Measurements from ENCODE around the gene MYH3. TPM values are rescaled to one million over a fixed set of nuclear protein-coding genes. Genes with fewer than 3 reads are reported as not detected.
"Not testable (repeated sequence)": the region's sequence is repeated elsewhere in the genome, so short reads cannot be mapped to it uniquely, and the experiment has no call there.

Gene MYH3
- total RNA-seq, 1 donor from 2014 or later, result 11.2 TPM

DNA sequence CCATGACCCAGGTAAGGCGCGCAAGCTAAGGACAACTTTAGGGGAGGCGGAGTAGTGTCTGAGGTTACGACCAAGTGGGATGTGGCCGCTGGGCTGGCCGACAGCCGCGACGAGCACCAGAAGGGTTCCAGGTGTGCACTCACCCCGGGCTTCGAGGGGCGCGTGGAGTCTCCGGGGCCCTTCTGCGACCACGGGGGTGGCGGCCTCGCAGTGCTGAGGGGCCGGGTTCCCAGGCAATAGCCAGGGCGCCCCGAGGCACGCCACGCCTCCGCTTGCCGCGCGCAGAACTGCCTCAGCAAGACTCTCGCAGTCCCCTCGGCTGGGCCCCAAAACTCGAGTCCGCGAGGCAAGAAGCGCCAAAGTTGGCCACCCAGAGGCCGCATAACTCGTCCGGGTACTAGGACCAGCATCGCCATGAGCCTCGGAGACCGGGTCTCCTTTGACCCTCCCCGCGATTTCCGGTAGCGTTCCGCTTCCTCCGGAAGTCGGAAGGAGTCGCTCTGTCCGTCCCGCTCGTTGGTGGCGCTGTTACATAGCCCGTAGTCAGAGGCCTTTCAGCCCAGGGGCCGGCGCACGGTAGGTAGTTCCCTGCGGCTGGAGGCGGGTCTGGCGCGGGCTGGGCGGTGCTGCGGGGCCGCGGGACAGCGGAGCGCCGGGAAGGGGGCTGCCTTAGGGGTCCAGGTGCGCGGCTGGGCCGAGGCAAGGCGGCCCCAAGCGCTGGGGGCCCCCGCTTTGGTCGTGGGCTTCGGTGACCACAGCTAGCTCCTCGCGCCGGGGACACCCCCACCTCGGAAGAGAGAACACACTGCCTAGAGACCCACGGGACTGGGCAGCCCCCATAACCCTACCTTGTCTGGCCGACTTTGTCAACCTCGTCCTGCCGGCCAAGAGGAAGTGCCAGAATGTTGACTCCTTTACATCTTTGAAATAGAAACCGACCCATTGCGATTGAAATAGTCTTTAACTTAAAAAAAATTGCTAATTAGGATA is 40.3 kb upstream of the MYH3 start, which contains the start of the genes ADPRM and SCO1:
TSS of gene ADPRM (plus strand) at position 503 of the 990 bp plus-strand sequence. CDS start 7,333 bp downstream, outside the sequence.
TSS of gene SCO1 (minus strand) at position 442 of the 990 bp plus-strand sequence. CDS start at position 416, 26 bp downstream.
- H3K27ac Mint-ChIP-seq, result peak within 1 kb of the TSS; percentile 87
- peak within 1 kb of the TSS; percentile 95 for H3K4me3 Mint-ChIP-seq
- TF ChIP-seq, protein P1, sequence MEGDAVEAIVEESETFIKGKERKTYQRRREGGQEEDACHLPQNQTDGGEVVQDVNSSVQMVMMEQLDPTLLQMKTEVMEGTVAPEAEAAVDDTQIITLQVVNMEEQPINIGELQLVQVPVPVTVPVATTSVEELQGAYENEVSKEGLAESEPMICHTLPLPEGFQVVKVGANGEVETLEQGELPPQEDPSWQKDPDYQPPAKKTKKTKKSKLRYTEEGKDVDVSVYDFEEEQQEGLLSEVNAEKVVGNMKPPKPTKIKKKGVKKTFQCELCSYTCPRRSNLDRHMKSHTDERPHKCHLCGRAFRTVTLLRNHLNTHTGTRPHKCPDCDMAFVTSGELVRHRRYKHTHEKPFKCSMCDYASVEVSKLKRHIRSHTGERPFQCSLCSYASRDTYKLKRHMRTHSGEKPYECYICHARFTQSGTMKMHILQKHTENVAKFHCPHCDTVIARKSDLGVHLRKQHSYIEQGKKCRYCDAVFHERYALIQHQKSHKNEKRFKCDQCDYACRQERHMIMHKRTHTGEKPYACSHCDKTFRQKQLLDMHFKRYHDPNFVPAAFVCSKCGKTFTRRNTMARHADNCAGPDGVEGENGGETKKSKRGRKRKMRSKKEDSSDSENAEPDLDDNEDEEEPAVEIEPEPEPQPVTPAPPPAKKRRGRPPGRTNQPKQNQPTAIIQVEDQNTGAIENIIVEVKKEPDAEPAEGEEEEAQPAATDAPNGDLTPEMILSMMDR (conservative IDR thresholded peaks at IDR 0.05), result peak; percentile 64
- no peaks in the 10 kb centered on the region for H3K9me3 Mint-ChIP-seq
- peaks cover 18% of the 10 kb centered on the region for H3K4me1 Mint-ChIP-seq (ENCODE audit: unreplicated experiment)
- peak; percentile 92 for DNase-seq (ENCODE audit: extremely low spot score, unreplicated experiment)
- peaks cover 13% of the 10 kb centered on the region for H3K36me3 Mint-ChIP-seq
- no peaks in the 10 kb centered on the region for H3K27me3 Mint-ChIP-seq

DNA sequence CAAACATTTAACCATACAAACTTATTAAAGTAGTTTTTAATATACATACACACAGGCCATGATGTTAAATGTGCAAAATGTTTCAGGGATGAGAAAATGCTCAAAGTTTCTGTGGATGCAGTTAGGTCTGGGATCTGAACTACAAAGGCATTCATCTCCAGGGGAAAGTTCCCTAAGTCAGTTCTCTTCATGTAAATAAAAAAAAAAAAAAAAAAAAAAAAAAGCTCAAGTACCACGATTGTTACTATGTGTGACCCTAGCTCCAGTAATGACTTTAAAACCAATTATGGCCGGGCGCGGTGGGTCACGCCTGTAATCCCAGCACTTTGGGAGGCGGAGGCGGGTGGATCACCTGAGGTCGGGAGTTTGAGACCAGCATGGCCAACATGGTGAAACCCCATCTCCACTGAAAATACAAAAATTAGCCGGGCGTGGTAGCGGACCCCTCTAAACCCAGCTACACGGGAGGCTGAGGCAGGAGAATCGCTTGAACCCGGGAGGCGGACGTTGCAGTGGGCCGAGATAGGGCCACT is 38.8 kb upstream of the MYH3 start:
- H3K36me3 Mint-ChIP-seq, result peaks cover 18% of the 10 kb centered on the region
- not testable (repeated sequence) for H3K27ac Mint-ChIP-seq
- peak overlapping the region; percentile 95 for H3K4me3 Mint-ChIP-seq

DNA sequence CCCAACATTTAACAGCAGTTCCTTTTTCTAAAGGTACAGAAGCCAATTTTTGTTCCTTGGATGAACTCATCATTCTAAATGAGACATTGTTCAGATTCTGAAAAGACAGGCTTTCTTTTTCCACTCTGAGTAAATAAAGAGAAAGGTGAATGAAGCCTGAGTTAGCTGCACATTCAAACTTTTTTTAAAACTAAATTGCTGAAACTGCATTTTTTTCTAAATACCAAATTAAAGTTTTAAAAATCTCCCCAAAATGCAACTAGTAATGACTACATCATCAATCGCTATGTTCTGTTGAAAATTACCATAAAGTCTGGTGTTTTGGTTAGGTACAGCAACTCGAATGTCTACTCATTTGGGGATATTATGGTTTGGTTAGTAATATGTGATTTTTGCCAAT is 30.4 kb upstream of the MYH3 start:
- peaks cover 61% of the 10 kb centered on the region for H3K36me3 Mint-ChIP-seq
- no peak for DNase-seq (ENCODE audit: extremely low spot score, unreplicated experiment)
- H3K4me3 Mint-ChIP-seq, result no peak overlapping the region
- no peaks in the 10 kb centered on the region for H3K9me3 Mint-ChIP-seq
- no peak overlapping the region for H3K27ac Mint-ChIP-seq
- H3K27me3 Mint-ChIP-seq, result no peaks in the 10 kb centered on the region
- H3K4me1 Mint-ChIP-seq (ENCODE audit: unreplicated experiment), result no peaks in the 10 kb centered on the region
- TF ChIP-seq, protein P1 (conservative IDR thresholded peaks at IDR 0.05), result no peak

More for the DNA sequence above, 38.8 kb upstream of the MYH3 start:
- not testable (repeated sequence) for DNase-seq (ENCODE audit: extremely low spot score, unreplicated experiment); H3K27me3 Mint-ChIP-seq; H3K9me3 Mint-ChIP-seq
- H3K4me1 Mint-ChIP-seq (ENCODE audit: unreplicated experiment), result peaks cover 11% of the 10 kb centered on the region

DNA sequence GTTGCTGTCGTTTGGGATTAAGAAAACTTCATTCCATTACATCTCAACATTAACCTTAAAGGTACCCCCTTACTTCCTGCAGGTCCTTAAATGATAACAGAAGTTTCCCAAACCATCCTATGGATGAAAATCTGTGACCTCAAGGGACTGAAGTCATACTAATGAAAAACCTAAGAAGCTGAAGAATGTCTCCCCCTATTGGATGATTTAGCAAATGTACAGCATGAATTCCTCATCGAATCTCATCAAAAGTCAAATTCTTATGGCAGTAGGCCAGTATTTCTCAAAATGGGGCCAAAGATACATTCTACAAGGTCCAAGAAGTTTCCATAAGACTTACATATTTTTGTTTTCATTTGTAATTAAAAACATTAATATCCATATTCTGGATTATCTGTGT is 26.7 kb upstream of the MYH3 start:
- no peak overlapping the region for H3K27ac Mint-ChIP-seq
- DNase-seq (ENCODE audit: extremely low spot score, unreplicated experiment), result no peak
- no peaks in the 10 kb centered on the region for H3K4me1 Mint-ChIP-seq (ENCODE audit: unreplicated experiment)
- peaks cover 50% of the 10 kb centered on the region for H3K36me3 Mint-ChIP-seq
- no peaks in the 10 kb centered on the region for H3K27me3 Mint-ChIP-seq
- TF ChIP-seq, protein P1 (conservative IDR thresholded peaks at IDR 0.05), result peak; percentile 76
- no peak overlapping the region for H3K4me3 Mint-ChIP-seq
- H3K9me3 Mint-ChIP-seq, result no peaks in the 10 kb centered on the region

DNA sequence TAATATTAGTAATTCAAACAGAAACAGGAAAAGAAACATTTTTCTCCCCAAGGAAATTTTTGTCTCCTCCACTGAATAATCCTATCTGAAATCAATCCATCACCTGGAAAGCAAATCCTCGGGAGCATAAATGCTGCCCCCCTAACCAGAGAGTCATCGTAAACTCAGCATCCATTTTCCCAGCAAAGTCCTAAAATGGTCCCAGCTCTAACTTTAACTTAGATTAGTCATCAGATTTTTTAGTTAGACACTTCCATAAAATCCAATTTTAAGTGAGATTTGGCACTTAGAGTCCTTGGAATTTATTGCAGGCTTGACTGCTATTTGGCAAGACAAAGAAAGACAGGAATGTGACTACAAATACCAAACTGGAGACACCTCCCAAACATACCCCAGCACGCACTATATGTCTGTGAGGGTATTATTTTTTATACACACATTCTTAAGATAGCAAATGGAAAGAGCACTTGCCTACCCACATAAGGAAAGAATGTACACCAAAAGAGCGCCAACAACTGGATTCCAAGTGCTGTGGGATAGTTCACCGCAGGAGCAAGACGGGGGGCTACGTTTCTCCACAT is 24.8 kb upstream of the MYH3 start:
- H3K9me3 Mint-ChIP-seq, result no peaks in the 10 kb centered on the region
- H3K27ac Mint-ChIP-seq, result no peak overlapping the region
- TF ChIP-seq, protein P1 (conservative IDR thresholded peaks at IDR 0.05), result no peak
- no peak for DNase-seq (ENCODE audit: extremely low spot score, unreplicated experiment)
- no peaks in the 10 kb centered on the region for H3K4me1 Mint-ChIP-seq (ENCODE audit: unreplicated experiment)
- H3K4me3 Mint-ChIP-seq, result no peak overlapping the region
- H3K36me3 Mint-ChIP-seq, result peaks cover 47% of the 10 kb centered on the region
- H3K27me3 Mint-ChIP-seq, result no peaks in the 10 kb centered on the region
